ENCODE data around the gene DGKE.

The DGKE gene

GRCh38 chr17:56833809-56834379, at the start of gene DGKE, which contains the start of gene C17orf67:
DGKE (plus strand) TSS chr17:56834151; CDS start chr17:56834796, 645 bp downstream.
C17orf67 (minus strand) TSS chr17:56833920; CDS start chr17:56815810, 18,110 bp downstream.
- peaks cover 28% of the 10 kb centered on the region for H3K4me1 ChIP-seq (ENCODE audit: control insufficient read depth, low read depth, low read length)
- peak within 1 kb of the TSS; percentile 76 for H3K4me3 ChIP-seq (ENCODE audit: low read length)
- no peaks in the 10 kb centered on the region for H3K36me3 ChIP-seq (ENCODE audit: control insufficient read depth, low read depth, low read length)
- no peak within 1 kb of the TSS for H3K27ac ChIP-seq (ENCODE audit: low read length)
- peak within 1 kb of the TSS; percentile 48 for H3K9ac ChIP-seq (ENCODE audit: low read length)
- peaks cover 28% of the 10 kb centered on the region for H3K27me3 ChIP-seq (ENCODE audit: control insufficient read depth, insufficient read depth, low read length)
- no peaks in the 10 kb centered on the region for H3K9me3 ChIP-seq (ENCODE audit: control insufficient read depth, low read depth, low read length)

DNA sequence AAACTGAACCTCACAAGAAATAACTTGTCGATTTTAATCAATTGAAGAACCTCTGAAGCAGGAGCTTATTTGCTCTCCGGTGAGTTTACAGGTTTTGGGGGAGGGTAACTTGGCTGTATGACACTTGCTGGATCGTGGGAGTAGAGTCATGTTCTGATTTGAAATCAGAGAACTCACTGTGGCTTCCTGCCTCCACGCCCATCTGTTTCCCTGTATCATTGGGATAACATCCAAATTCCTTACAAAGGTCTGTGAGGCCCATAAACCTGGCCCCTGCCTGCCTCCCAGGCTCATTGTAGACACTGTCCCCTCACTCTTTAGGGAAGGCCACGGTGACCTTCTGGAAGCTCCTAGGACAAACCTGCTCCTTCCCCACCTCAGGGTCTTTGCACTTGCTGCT, 48.5 kb upstream of the DGKE start:
- H3K9me3 ChIP-seq (ENCODE audit: control insufficient read depth, low read depth, low read length), result no peaks in the 10 kb centered on the region
- H3K4me1 ChIP-seq (ENCODE audit: control insufficient read depth, low read depth, low read length), result no peaks in the 10 kb centered on the region
- no peaks in the 10 kb centered on the region for H3K36me3 ChIP-seq (ENCODE audit: control insufficient read depth, low read depth, low read length)
- no peak overlapping the region for H3K27ac ChIP-seq (ENCODE audit: low read length)
- H3K27me3 ChIP-seq (ENCODE audit: control insufficient read depth, insufficient read depth, low read length), result peaks cover 12% of the 10 kb centered on the region
- no peak overlapping the region for H3K4me3 ChIP-seq (ENCODE audit: low read length)
- no peak overlapping the region for H3K9ac ChIP-seq (ENCODE audit: low read length)

GRCh38 chr17:56785997-56786680, 47.8 kb upstream of the DGKE start:
- Histone ChIP-seq H3K27me3 (ENCODE audit: control insufficient read depth, insufficient read depth, low read length) (peaks cover 5% of the 10 kb centered on the region), H3K9me3 (ENCODE audit: control insufficient read depth, low read depth, low read length) (no peaks in the 10 kb centered on the region), H3K9ac (ENCODE audit: low read length) (no peak overlapping the region), H3K4me1 (ENCODE audit: control insufficient read depth, low read depth, low read length) (no peaks in the 10 kb centered on the region), H3K36me3 (ENCODE audit: control insufficient read depth, low read depth, low read length) (no peaks in the 10 kb centered on the region), H3K27ac (ENCODE audit: low read length) (no peak overlapping the region), H3K4me3 (ENCODE audit: low read length) (no peak overlapping the region)

DNA sequence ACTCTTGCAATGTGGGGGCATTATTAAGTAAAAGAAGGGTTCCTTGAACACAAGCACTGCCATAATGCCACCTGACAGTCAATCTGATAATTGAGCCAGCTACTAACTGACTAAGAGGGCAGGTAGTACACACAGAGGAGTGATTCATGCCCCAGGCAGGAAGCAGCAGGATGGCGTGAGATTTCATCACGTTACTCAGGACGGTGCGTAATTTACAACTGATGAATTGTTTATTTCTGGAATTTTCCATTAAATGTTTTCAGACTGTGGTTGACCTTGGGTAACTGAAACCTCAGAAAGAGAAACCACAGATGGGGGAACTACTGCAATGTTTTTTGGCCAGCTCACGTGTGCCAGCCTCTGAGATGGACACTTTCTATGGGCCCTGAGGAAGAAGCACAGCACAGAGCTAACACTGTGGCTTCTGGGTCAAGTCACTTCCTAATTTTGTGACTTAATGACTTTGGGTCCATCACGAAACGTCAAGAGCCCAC, 46.9 kb upstream of the DGKE start:
- Histone ChIP-seq H3K9ac (ENCODE audit: low read length) (no peak overlapping the region), H3K27me3 (ENCODE audit: control insufficient read depth, insufficient read depth, low read length) (no peaks in the 10 kb centered on the region), H3K9me3 (ENCODE audit: control insufficient read depth, low read depth, low read length) (no peaks in the 10 kb centered on the region), H3K4me1 (ENCODE audit: control insufficient read depth, low read depth, low read length) (no peaks in the 10 kb centered on the region), H3K36me3 (ENCODE audit: control insufficient read depth, low read depth, low read length) (no peaks in the 10 kb centered on the region), H3K4me3 (ENCODE audit: low read length) (no peak overlapping the region), H3K27ac (ENCODE audit: low read length) (no peak overlapping the region)

DNA sequence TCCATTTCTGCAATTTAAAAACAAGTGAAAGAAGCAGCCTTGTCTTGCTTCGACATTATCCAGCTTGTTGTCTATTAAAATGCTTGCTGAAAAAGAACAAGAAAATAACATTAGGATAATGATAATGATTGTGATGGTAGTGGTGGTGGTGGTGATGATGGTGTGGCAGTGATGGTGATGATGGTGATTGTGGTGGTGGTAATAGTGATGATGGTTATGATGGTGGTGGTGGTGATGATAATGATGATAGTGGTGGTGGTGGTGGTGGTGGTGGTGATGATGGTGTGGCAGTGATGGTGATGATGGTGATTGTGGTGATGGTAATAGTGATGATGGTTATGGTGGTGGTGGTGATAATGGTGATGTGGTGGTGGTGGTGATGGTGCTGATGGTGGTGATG, 41.7 kb upstream of the DGKE start:
- no peaks in the 10 kb centered on the region for H3K36me3 ChIP-seq (ENCODE audit: control insufficient read depth, low read depth, low read length)
- H3K27me3 ChIP-seq (ENCODE audit: control insufficient read depth, insufficient read depth, low read length), result no peaks in the 10 kb centered on the region
- no peak overlapping the region for H3K9ac ChIP-seq (ENCODE audit: low read length)
- no peak overlapping the region for H3K27ac ChIP-seq (ENCODE audit: low read length)
- H3K4me3 ChIP-seq (ENCODE audit: low read length), result no peak overlapping the region
- no peaks in the 10 kb centered on the region for H3K9me3 ChIP-seq (ENCODE audit: control insufficient read depth, low read depth, low read length)
- H3K4me1 ChIP-seq (ENCODE audit: control insufficient read depth, low read depth, low read length), result no peaks in the 10 kb centered on the region

- Histone ChIP-seq H3K4me3 (ENCODE audit: low read length) (no peak overlapping the region), H3K27me3 (ENCODE audit: control insufficient read depth, insufficient read depth, low read length) (no peaks in the 10 kb centered on the region), H3K4me1 (ENCODE audit: control insufficient read depth, low read depth, low read length) (no peaks in the 10 kb centered on the region), H3K36me3 (ENCODE audit: control insufficient read depth, low read depth, low read length) (no peaks in the 10 kb centered on the region), H3K9ac (ENCODE audit: low read length) (no peak overlapping the region), H3K27ac (ENCODE audit: low read length) (no peak overlapping the region), H3K9me3 (ENCODE audit: control insufficient read depth, low read depth, low read length) (no peaks in the 10 kb centered on the region)
These were observed 40.4 kb upstream of the DGKE start for GRCh38 chr17:56793531-56793930.

DNA sequence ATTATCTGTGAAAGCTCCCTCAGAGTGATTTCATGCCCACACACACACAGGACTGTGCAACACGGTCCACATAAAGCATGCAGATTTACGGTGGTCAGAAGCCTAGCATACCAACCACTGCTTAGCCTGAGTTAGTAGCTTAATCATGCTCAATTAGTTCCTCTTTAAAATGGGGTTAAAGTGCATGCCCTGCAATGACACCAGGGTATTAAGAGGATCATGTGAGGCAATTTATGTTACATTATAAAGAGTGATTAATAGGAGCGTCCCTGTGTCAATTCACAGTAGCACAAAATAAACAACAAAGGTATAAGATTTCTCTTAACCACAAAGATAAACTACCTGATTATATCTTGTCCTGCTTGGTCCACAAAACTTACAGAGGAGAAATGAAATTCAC, 40.0 kb upstream of the DGKE start:
- H3K36me3 ChIP-seq (ENCODE audit: control insufficient read depth, low read depth, low read length), result no peaks in the 10 kb centered on the region
- peaks cover 4% of the 10 kb centered on the region for H3K4me1 ChIP-seq (ENCODE audit: control insufficient read depth, low read depth, low read length)
- no peak overlapping the region for H3K9ac ChIP-seq (ENCODE audit: low read length)
- no peak overlapping the region for H3K4me3 ChIP-seq (ENCODE audit: low read length)
- no peaks in the 10 kb centered on the region for H3K9me3 ChIP-seq (ENCODE audit: control insufficient read depth, low read depth, low read length)
- no peaks in the 10 kb centered on the region for H3K27me3 ChIP-seq (ENCODE audit: control insufficient read depth, insufficient read depth, low read length)
- H3K27ac ChIP-seq (ENCODE audit: low read length), result no peak overlapping the region

- Histone ChIP-seq H3K36me3 (ENCODE audit: control insufficient read depth, low read depth, low read length) (no peaks in the 10 kb centered on the region), H3K27ac (ENCODE audit: low read length) (no peak overlapping the region), H3K9ac (ENCODE audit: low read length) (no peak overlapping the region), H3K27me3 (ENCODE audit: control insufficient read depth, insufficient read depth, low read length) (no peaks in the 10 kb centered on the region), H3K4me3 (ENCODE audit: low read length) (no peak overlapping the region), H3K9me3 (ENCODE audit: control insufficient read depth, low read depth, low read length) (no peaks in the 10 kb centered on the region), H3K4me1 (ENCODE audit: control insufficient read depth, low read depth, low read length) (peaks cover 10% of the 10 kb centered on the region)
These were observed 38.6 kb upstream of the DGKE start for GRCh38 chr17:56795221-56795865.

- no peak overlapping the region for H3K4me3 ChIP-seq (ENCODE audit: low read length)
- no peak overlapping the region for H3K27ac ChIP-seq (ENCODE audit: low read length)
- H3K9ac ChIP-seq (ENCODE audit: low read length), result no peak overlapping the region
These were observed 37.4 kb upstream of the DGKE start for GRCh38 chr17:56796536-56796935.

GRCh38 chr17:56798916-56799315, 35.0 kb upstream of the DGKE start:
- Histone ChIP-seq H3K27ac (ENCODE audit: low read length) (no peak overlapping the region), H3K9ac (ENCODE audit: low read length) (no peak overlapping the region), H3K27me3 (ENCODE audit: control insufficient read depth, insufficient read depth, low read length) (no peaks in the 10 kb centered on the region), H3K4me1 (ENCODE audit: control insufficient read depth, low read depth, low read length) (peaks cover 10% of the 10 kb centered on the region), H3K4me3 (ENCODE audit: low read length) (peak overlapping the region; percentile 39), H3K9me3 (ENCODE audit: control insufficient read depth, low read depth, low read length) (no peaks in the 10 kb centered on the region), H3K36me3 (ENCODE audit: control insufficient read depth, low read depth, low read length) (no peaks in the 10 kb centered on the region)

More at GRCh38 chr17:56796536-56796935, 37.4 kb upstream of the DGKE start:
- Histone ChIP-seq H3K4me1 (ENCODE audit: control insufficient read depth, low read depth, low read length) (peaks cover 10% of the 10 kb centered on the region), H3K27me3 (ENCODE audit: control insufficient read depth, insufficient read depth, low read length) (no peaks in the 10 kb centered on the region), H3K36me3 (ENCODE audit: control insufficient read depth, low read depth, low read length) (no peaks in the 10 kb centered on the region), H3K9me3 (ENCODE audit: control insufficient read depth, low read depth, low read length) (no peaks in the 10 kb centered on the region)

DNA sequence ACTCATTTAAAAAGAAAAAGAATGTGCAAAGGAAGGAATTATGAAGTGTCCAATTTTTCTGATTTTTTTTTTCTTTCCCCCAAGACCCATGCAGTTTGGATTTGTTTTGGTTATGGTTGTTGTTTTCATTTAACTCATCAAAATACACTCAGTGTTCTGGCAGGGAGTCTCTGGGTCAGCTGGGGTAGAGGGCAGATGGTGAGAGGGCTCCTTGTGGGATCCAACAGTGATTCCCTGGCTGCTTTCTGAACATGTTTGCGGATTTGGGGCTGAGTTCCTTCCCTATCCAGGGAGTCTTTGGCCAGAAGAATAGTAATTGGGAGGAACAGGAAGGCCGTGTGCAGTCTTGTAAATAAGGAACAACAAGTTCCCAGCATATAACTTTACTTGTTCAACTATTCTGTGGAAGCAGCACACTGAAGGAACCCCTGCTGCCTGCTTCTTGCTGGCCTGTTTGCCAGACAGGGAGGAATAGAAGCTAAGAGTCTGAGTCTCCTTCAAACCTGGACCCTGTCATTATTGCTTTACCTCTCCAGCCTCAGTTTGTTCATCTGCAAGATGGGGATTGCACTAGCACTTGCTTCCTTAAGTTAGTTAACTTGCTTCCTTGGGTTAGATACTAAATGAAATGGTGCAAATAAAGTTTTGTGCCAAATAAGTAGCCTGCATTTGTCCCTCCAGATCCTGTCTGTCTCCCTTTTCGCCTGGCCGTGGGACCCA, 32.3 kb upstream of the DGKE start:
- H3K4me1 ChIP-seq (ENCODE audit: control insufficient read depth, low read depth, low read length), result peaks cover 10% of the 10 kb centered on the region
- H3K27me3 ChIP-seq (ENCODE audit: control insufficient read depth, insufficient read depth, low read length), result no peaks in the 10 kb centered on the region
- no peak overlapping the region for H3K4me3 ChIP-seq (ENCODE audit: low read length)
- H3K27ac ChIP-seq (ENCODE audit: low read length), result no peak overlapping the region
- H3K9me3 ChIP-seq (ENCODE audit: control insufficient read depth, low read depth, low read length), result no peaks in the 10 kb centered on the region
- no peaks in the 10 kb centered on the region for H3K36me3 ChIP-seq (ENCODE audit: control insufficient read depth, low read depth, low read length)
- H3K9ac ChIP-seq (ENCODE audit: low read length), result no peak overlapping the region

Measured in iPS-18a (cell line).